NCI-H69 (cell line): Measurements from ENCODE around the gene NPAS2.

Source experiments
- DNase-seq: peaks from one replicate; lab custom pipeline; 2025; lab: John Stamatoyannopoulos, UW

The NPAS2 gene

DNA sequence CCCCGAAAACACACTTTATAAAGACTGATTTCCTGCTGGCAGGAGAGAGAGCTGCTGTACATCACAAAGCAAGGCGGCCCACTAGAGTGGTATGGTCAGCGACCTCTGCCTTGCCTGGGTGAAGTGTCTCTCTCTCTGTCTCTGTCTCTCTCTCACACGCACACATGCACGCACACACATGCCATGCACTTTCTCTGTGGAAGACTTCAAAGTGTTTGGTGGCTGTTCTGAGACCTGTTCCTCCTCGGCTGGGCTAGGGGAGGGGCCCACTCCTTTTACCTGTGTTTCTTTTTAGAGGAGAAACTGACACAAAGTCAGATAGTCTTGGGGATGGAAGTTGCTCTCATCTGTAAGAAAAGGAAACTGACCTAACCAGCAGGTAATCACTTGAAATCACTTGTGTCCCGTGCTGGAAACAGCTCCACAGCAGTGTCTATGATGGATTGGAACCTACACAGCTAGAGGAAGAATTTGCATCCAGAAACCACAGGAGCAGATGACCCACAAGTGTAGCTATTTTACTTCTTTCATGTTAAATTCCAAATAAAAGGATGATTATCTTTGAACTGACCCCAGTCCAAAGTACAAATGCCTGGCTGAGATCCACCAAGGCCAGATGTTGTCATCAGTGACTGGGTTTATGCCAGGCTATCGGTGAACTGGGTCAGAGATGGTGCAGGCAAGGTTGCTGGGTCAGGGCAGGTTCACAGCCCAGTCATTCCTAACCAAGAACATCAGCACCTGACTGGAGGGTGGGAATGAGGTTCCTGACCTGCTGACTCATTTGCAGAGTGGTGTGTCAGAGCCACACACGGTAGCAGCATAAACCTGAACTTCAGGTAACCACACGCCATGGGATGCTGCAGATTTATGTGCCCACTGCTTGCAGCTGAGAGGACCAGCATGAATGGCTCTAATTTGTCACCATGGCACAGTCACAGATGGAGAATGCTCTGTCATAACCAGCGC lies 63.0 kb downstream of the NPAS2 start:
- no peak for DNase-seq

DNA sequence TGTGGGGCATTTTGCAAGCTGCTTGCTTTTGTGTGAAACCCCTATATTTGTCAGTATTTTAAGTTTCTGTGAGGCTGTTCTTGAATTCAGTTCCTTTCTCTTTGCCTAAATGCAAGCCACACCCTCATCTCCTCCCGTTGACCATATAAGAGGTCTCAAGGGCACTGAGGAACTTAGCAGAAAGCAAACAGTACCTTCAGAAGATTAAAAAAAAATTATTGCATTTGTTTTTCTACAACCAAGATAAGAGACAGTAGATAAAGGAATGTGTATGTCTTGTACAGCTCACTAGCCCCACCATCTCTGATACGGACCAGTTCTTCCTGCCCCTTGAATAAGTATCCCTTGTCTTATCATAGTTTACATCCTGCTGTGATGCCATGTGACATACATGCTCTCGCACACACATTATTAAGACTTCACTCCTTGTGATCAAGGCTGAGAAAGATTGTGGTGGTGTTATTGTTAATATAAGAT lies 64.2 kb downstream of the NPAS2 start:
- DNase-seq = no peak

DNA sequence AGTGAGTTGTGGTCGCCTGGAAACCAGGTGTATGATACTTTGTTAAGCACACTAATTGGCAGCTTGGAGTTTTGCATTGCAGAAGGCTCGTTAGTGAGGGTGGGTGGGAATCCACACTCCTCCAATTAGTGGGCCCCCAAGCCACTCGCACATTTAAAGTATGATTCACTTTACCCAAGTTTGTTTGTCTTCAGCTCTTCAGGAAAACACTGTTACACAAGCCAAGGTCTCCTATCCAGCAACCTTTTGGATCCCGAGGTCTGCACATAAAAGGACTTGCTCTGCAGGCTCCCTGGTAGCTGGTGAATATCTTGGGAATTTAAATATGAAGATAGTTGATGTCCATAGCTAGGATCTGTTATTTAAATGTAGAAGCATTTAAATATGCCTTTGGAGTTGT lies 66.1 kb downstream of the NPAS2 start:
- DNase-seq = no peak

DNA sequence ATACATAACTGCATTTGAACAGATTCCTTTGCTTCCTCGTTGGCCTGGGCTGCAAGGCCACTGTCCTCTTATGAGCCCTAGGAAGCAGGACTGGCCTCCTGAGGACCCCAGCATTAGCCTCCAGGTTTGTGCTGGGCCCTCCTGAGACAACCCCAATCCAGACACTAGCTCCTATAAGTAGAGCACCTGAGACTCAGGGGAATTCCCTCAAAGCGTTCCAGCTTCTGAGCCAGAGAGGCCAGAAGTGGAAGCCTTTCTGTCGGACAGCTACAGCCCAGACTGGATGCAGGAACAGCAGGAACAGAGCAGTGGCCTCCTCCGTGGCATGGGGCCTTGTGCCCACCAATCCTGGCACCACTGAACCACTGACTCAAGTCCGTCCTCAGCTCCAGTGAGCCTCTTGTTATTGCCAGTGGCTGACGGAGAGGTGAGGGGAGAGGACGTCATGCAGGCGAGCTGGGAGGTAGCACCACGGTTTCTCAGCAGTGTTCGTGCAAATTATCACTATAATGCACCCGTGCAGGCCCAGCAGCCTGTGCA lies 67.2 kb downstream of the NPAS2 start:
- no peak for DNase-seq

DNA sequence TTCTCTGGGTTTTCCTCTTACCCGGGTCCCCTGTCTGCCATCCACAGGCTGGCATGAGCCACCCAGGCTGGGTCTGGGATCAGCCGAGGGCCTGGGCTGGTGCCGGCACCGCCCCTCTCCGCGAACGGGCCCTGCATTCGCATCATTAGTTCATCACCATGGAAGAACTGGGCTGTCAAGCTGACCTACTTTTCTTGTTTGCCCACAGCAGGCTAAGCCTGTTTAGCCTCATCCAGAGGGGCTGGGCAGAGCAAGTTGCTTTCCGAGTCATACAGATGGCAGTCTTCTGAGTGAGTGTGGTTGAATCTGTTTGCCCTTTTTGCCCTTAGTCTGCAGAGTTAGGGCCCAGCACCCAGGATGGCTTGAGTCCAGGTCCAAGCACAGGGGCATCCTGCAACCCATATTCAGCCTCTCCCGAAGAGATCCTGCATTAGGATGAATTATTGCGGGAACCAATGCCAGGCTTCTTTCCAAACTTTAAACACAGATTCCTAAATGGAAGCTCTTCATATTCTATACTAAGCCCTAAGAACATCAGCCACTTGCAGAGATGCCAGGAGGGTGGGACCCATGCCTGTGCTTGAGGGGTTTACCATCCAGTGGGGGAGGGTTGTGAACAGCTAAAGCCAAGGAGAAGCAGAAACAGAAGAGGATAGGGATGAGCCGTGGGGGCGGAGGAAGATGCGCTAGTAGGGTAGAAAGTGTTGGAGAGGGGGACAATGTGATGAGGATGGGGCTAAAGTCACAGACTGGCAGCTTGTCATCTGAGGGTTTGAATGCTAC lies 68.0 kb downstream of the NPAS2 start:
- peak; percentile 2 for DNase-seq

DNA sequence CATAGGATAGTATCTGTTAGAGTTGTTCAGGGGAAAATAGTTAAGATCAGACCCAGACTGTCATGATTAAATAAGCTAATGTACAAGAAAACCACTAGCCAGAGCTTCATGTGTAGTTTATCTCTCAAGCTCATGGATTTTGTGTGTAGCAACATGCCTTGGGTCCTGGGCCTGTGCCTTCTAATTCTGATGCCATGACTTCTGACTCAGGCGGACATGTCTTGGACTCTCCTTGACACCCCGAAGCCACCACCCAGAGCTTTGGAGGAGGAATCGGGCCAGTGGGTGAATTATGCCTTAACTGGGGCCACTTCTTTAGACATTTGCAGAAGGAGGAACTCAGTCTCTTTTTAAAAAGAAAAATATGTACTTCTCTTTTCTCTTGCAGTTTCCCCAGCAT lies 68.7 kb downstream of the NPAS2 start:
- no peak for DNase-seq

DNA sequence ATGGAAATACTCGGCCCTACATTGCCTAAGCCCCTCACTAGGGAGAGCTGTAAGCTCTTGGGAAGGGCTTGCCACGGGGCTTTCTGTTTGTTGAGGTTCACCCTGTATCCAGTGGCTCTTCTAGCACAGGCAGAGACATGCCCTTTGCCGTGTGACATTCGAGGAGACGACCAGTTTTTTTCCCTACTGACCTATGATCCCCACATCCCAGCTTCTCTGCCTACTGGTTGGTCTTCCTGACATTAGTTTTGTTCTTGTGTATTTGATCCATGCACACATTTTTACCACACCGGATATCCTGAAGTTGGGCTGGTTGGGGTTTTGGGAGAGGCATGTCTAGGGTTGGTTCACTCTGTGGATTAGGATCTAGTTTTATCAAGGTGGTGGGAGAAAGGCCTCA lies 69.3 kb downstream of the NPAS2 start:
- no peak for DNase-seq

DNA sequence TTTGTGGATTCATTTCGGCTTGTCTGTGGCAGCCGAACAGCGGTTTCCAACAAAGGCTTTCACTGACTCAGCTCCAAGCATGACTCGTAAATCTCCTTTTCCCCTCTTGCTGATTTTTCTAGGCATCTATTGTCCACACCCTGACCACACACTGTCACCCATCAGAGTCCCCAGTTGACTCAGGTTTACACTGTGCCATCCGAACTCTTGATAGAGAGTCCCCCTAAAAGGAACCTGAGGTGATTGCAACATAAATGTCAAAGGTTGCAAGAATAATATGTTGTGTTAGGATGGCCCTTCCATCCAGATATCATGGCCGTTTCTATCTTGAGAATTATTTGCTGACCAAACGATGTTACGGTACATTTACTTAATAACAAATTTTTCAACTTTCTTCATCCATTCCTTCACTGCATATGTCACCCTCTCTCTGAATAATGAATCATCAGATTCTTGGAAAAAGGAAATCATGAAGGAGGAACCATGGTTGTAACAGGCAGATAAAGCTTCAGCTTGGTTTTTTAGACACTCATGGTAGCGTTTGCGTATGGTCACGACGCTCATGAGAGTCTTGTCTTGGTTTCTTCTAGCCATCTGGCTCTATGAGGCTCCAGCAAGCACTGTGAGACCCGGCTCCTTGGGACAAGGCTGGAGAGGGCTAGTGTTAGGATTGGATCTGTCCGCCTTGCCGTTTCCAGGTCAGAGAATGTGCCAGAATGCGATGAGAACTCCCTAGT lies 72.1 kb downstream of the NPAS2 start:
- DNase-seq = no peak

DNA sequence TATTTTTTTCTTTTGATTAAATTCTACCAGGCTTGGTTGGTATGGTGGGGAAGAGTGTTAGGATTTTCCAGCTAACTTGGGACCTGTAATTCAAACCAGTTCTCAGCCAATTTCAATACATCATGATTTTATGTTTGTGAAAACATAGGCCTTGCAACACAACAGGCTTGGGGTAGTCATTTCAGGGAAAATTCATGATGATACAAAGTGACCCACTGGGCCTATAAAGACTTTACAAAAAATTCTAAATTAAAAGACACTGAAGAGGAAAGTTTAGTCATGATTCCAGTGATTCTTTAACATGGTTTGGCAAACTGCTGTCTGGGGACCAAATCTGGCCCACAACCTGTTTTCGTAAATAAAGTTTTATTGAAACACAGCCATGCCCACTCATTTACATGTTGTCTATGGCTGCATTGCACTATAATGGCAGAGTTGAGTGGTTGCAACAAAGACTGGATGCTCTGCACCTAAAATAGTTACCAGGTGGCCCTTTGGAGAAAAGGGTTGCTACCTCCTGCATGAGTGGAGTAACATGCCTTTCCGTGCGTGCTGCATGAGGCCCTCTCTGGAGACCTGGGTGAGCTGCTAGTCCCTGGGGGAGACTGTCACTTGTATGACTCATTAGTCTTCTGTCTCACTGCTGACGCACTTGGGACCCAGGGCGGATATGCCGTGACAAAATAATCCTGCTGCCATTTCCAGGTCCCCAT lies 73.6 kb downstream of the NPAS2 start:
- DNase-seq = no peak

DNA sequence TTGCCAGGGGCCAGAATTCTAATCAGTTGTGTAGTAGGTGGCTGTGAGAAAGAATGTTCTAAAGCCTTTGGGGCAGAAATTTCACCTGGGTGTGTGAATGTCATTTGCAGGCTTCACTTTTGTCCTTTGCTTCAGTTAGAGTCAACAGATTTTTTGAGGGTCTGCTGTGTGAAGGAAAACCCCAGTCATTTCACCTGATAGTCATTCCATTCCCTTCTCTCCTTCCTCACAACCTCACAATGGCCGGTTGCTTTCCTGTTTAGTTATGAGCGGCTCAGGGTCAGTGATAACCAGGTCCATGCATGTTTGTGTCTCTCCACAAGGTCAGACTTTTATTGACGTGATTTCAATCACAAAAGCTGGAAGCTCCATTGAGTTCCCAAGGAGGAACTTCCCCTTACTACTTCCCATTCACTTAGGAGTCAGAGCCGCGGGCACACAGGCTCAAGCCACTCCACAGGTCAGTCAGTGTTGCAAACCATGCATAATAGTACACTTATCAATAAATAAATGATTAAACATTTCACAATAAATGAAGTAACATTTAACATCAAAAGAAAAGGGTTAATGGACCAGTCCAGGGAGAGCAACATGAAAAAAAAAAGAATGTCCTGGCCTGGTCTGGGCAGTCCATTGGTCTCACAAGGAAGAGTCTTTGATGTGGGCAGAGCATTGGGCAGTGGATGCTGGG lies 74.3 kb downstream of the NPAS2 start:
- no peak for DNase-seq

DNA sequence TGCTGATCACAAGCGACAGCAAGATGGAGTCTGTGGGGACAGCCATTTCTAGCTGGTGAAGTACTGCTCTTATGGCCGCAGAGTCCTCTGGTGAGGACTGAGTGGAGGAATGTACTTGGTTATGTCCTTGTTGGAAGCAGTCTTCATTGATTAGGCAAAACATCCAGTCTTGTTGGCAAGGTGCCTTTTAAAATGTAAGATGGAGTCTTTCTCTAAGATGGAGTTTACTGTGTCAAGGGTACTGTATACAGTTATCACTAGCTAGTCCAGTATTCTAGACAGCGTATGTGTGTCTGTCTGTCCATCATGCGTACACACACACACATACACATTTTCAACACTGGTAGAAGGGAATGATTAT lies 74.8 kb downstream of the NPAS2 start:
- no peak for DNase-seq

DNA sequence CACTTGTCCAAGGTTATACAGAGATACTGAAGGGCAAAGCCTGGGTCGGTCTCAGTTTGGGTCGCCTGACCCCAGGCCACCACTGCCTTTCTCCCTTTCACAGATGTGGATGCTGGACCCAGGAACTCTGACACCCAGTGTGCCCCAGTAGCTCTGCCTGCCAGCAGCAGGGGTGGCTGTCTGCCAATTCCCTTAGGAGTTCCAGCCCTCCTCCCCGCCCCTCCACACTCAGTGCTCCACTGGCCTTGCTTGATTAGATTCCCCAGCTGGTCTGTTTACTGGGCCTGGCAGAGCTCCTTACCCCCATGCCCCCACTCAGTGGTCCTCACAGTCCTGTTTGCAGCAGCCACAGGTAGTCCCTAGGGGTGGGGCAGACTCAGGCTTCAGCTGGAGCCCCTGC lies 75.5 kb downstream of the NPAS2 start:
- DNase-seq = peak; percentile 65

DNA sequence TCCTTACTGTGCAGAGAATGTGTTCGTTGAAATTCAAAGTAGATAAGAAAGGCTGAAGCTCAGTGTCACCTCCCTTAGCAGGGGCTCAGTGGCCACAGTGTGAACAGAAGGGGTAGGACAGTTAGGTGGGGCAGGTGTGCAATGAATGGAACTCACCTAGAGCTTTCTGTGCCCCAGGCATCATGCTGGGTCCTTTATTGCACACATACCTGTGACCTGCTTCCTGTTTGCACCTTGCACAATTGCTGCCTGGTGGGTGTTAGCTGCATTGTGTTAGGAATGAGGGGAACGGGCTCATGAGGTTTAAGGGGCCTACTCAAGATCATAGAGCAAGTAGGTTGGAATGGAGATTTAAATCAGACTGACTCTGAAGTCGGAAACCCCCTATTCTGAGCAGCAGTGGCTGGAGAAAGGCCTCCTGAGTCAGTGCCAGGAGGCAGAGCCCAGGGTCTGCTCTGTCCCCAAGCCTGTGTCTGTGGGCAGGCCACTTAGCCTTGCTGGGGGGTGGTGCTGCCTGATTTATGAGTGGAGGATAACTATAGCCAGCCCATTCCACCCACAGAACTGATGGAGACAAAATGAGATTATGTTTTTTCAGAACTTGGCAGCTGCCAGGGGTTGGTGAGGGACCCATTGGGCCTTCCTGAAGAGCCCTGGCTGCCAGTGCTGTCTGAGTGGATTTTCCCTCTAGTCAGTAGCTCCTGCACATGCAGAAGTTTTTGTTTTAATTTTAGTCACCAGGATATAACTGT lies 76.2 kb downstream of the NPAS2 start:
- DNase-seq = peak; percentile 64

DNA sequence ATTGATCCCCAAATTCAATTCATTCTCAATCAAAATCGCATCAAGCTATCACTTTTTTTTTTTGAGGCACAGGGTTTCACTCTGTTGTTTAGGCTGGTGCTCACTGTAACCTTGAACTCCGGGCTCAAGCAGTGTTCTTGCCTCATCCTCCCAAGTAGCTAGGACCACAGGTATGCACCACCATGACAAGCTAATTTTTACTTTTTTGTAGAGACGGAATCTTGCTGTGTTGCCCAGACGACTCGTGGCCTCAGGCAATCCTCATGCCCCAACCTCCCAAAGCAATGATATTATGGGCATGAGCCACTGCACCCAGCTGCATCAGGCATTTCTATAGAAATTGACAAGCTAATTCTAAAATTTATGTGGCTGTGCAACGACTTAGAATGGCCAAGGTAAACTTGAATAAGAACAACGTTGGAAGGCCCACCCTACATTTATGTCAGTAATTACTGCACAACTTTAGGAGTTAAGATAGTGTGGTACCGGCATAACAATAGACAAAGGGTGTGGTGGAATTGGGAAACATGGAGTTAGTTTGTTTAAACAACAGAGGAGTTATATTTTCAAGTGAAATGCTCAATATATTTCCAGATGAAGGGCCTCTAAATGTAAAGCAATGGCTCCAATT lies 78.2 kb downstream of the NPAS2 start:
- DNase-seq = no peak

DNA sequence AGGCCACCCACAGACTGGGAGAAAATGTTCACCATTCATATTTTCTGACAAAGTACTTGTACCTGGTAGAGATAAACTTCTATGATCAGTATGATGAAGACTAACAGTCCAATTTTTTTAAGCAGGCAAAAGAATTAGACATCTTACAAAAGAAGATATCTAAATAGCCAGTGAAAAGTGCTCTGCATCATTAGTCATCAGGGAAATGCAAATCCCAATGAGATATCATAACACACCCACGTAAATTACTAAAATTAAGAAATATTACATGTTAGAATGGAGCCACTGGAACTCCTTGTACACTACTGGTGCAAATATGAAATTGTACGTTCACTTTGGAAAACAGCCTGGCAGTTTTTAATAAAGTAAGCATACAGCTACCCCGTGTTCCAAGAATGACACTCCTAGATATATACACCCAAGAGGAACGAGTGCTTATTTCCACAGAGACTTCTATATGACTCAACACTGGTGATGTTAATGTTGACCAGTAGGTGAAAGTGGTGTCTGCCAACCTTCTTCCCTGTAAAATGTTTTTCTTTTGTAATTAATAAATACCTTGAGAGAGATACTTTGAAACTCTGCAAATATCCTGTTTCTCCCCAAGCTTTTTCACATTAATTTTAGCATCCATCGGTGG lies 80.3 kb downstream of the NPAS2 start:
- DNase-seq = no peak

DNA sequence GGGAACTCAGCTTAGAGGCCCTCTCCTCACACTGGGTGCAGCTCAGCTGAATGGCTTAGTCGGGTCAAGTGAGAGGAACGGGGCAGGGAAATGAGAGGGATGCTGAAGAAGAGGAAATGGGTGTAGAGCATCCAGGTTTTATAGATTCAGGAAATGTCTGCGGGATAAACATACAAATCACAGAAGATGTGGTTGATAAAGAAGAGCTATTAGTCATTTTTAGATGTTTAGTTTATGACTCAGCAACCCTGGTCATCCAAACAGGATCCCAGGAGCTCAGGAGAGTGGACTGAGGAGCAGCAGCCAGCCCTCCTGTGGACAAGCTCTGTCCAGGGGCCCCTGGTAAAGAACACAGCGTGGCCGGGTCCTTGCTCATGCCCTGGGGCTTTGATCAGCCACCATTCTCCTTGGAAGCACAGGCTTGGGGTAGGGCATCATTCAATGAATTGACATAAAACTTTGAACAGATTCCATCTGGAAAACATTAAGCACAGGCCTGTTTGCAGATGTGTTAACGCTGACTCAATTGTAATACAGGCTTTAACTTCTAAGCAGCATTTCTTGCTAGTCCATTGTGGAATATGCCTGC lies 83.0 kb downstream of the NPAS2 start:
- no peak for DNase-seq

DNA sequence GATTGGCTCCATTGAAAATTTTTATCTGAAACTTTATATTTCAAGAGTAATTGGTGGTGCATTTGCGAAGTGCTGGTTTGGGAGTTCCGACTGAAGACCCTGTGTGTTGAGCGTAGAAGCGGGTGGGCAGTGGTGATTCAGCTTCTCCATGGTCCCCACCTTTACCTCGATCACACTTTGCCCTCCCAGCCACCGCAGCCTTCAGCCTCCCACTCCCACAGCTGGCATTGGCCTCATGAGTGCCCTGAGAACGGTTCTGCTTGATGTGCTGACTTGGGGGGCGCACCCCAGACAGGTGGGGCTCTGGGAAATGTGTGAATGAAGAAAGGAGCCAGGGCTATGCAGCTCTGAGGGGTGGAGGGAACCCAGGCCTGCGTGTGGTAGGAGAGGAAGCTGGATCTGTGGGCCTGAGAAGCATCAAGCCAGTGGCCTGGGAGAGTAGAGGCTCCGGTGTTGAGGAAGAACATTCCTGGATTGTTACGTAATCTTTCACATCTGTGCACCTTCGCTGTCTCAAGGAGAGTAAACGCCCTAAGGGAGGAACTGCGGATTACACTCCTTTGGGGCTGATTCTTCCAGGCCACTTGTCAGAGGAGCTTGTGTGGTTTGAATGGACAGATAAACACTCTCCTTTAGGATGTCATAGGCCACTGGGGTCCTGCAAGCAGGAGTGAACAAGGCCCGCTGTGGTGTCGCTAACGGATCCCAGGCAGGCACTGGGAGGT lies 83.8 kb downstream of the NPAS2 start:
- peak; percentile 33 for DNase-seq
